Left lung (tissue), 10 donors: ENCODE data around the gene MYLK. TPM values are rescaled to one million over a fixed set of nuclear protein-coding genes. Genes with fewer than 3 reads are reported as not detected.
A peak's percentile ranks its signal among the peaks of the same experiment; 100 is the strongest.

Experiments
- ATAC-seq: fragments of 200-7000 bp; cut with Tn5 transposase; one replicate; pipeline ENCODE4 v1.9.1; 2020; ENCODE audit warnings: moderate library complexity
- DNase-seq, 4 donors: peaks; one replicate each; pipeline ENCODE4 v3.0.0-alpha.2; 2013 to 2020
- H3K27ac ChIP-seq, 2 donors: fragments of 200-600 bp; sonication (generic) in 1 of 2; one replicate each; pipeline versions ENCODE4 v1.5.0 to v1.8.0; 2020 to 2021
- H3K27me3 ChIP-seq, 2 donors: fragments of 200-600 bp; sonication (generic) in 1 of 2; one replicate each; pipeline versions ENCODE4 v1.5.0 to v1.8.0; 2020 to 2021
- H3K36me3 ChIP-seq, 2 donors: fragments of 200-600 bp; sonication (generic) in 1 of 2; one replicate each; pipeline versions ENCODE4 v1.5.0 to v1.8.0; 2020 to 2021
- H3K4me1 ChIP-seq, 2 donors: fragments of 200-600 bp; one replicate each; pipeline ENCODE4 v1.8.0; 2021
- H3K4me3 ChIP-seq, 2 donors: fragments of 200-600 bp; sonication (generic) in 1 of 2; one replicate each; pipeline versions ENCODE4 v1.5.0 to v1.8.0; 2020 to 2021; ENCODE audit warnings: mild to moderate bottlenecking in 1 of 2
- H3K9me3 ChIP-seq, 2 donors: fragments of 200-600 bp; sonication (generic) in 1 of 2; one replicate each; pipeline versions ENCODE4 v1.5.0 to v1.8.0; 2020 to 2021
- CTCF ChIP-seq, 2 donors: fragments of 200-600 bp; sonication (generic) in 1 of 2; IDR thresholded peaks; one replicate each; pipeline versions ENCODE4 v1.5.0 to v1.8.0; 2021; ENCODE audit warnings: antibody characterized with exemption in 2 of 2
- intact Hi-C, 2 donors: fragments of 100-400 bp; cut with DNase I; formaldehyde crosslinking; loops; one replicate each; pipeline versions ENCODE4 v1.11.2 to v1.14.2; 2022
- polyA plus RNA-seq, 6 donors: library from polyadenylated mRNA; unstranded; fragments of 120-200 nt; gene quantifications; one replicate each; pipeline ENCODE4 v1.2.1, GENCODE V29; 2013; ENCODE audit not compliant: insufficient read length in 6 of 6
- total RNA-seq, 2 donors: library from RNA; stranded (reverse); fragmentation: NEBNext Ultra II Directional; extraction: Animal tissue kit (Norgen Biotek cat#: 25700); gene quantifications; one replicate each; pipeline ENCODE4 v1.2.1, GENCODE V29; 2021
- donor health status: DM: no; HTN: yes; CAD: no.
- donor health status: DM: no; HTN: no; CAD: no.

Gene MYLK
- total and polyA plus RNA-seq, 8 donors, result 155 to 468 (median 410) TPM

GRCh38 chr3:123805504-123805903 lies 78.6 kb downstream of the MYLK start:
- DNase-seq (no peak), ATAC-seq (no peak)
- no peaks in the 10 kb centered on the region for H3K27me3 ChIP-seq
- no peaks in the 10 kb centered on the region for H3K4me1 ChIP-seq
- intact Hi-C loops, result no loop called here
- H3K27ac ChIP-seq, result no peak overlapping the region
- no peak for TF ChIP-seq CTCF (IDR thresholded peaks at IDR 0.05)
- no peak overlapping the region for H3K4me3 ChIP-seq
- H3K36me3 ChIP-seq, result no peaks in the 10 kb centered on the region
- H3K9me3 ChIP-seq, result no peaks in the 10 kb centered on the region

- Histone ChIP-seq H3K27me3 (no peaks in the 10 kb centered on the region), H3K4me1 (no peaks in the 10 kb centered on the region), H3K36me3 (no peaks in the 10 kb centered on the region), H3K9me3 (no peaks in the 10 kb centered on the region), H3K27ac (no peak overlapping the region), H3K4me3 (no peak overlapping the region)
- no peak for DNase-seq
- ATAC-seq, result no peak
- intact Hi-C loops, result no loop called here
- no peak for TF ChIP-seq CTCF (IDR thresholded peaks at IDR 0.05)
Observed at GRCh38 chr3:123805101-123805500, 79.0 kb downstream of the MYLK start.

- intact Hi-C loops, result no loop called here
- no peaks in the 10 kb centered on the region for H3K27me3 ChIP-seq
- H3K4me1 ChIP-seq, result no peaks in the 10 kb centered on the region
- H3K27ac ChIP-seq, result no peak overlapping the region
- DNase-seq (no peak), ATAC-seq (no peak)
- H3K36me3 ChIP-seq, result no peaks in the 10 kb centered on the region
- no peak overlapping the region for H3K4me3 ChIP-seq
- no peaks in the 10 kb centered on the region for H3K9me3 ChIP-seq
- TF ChIP-seq CTCF (IDR thresholded peaks at IDR 0.05), result no peak
Observed at GRCh38 chr3:123804676-123805075, 79.5 kb downstream of the MYLK start.

GRCh38 chr3:123803521-123803920 lies 80.6 kb downstream of the MYLK start:
- H3K4me3 ChIP-seq, result no peak overlapping the region
- intact Hi-C loops, result no loop called here
- H3K4me1 ChIP-seq, result no peaks in the 10 kb centered on the region
- no peak overlapping the region for H3K27ac ChIP-seq
- ATAC-seq, result no peak
- no peaks in the 10 kb centered on the region for H3K27me3 ChIP-seq
- no peak for DNase-seq
- no peaks in the 10 kb centered on the region for H3K36me3 ChIP-seq
- no peaks in the 10 kb centered on the region for H3K9me3 ChIP-seq
- TF ChIP-seq CTCF (IDR thresholded peaks at IDR 0.05), result no peak

- H3K9me3 ChIP-seq, result no peaks in the 10 kb centered on the region
- H3K27me3 ChIP-seq, result no peaks in the 10 kb centered on the region
- DNase-seq (peak in 1 of 4 donors; percentile 57), ATAC-seq (peak; percentile 10)
- no peaks in the 10 kb centered on the region for H3K36me3 ChIP-seq
- H3K4me1 ChIP-seq, result no peaks in the 10 kb centered on the region
- no peak for TF ChIP-seq CTCF (IDR thresholded peaks at IDR 0.05)
- intact Hi-C loops, result no loop called here
- H3K27ac ChIP-seq, result peak overlapping the region in 1 of 2 donors; percentile 13
- no peak overlapping the region for H3K4me3 ChIP-seq
Observed at GRCh38 chr3:123802007-123802625, 82.0 kb downstream of the MYLK start.
